Testis (tissue), 2 donors: ENCODE results near the gene COX6B1.

Source experiments
- POLR2A ChIP-seq: fragments of 450-650 bp; IDR thresholded peaks from one replicate; pipeline ENCODE4 v1.6.1; 2017; ENCODE audit warnings: antibody characterized with exemption, mild to moderate bottlenecking, moderate library complexity
- TF ChIP-seq, protein P1 (sequence below), 3 experiments: fragments of 450-650 bp in 2 of 3; fragments of 200-600 bp in 1 of 3; sonication (generic) in 1 of 3; IDR thresholded peaks; one replicate each; pipeline ENCODE4 v1.5.1; 2016 to 2019; ENCODE audit warnings: antibody characterized with exemption in 3 of 3, mild to moderate bottlenecking in 2 of 3, moderate library complexity in 1 of 3

DNA sequence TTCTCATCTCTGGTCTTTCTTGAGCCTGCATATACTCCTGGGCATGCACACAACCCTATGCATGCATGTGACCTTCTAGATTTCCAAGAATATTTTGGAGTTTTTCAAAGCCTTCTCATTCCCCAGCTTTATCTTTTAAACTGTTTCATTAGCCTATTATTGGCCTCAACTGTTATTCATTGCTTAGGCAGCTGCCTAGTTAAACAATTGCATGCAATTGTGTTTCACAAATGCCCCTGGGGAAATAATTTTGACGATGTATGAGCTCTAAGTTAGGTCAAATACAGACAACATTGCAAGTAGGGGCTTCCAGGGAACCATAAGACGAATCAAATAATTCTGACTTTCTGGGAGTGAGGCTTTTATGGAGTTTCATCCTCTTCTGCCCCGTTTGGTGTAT lies 15.9 kb downstream of the COX6B1 start:
- TF ChIP-seq, protein P1, sequence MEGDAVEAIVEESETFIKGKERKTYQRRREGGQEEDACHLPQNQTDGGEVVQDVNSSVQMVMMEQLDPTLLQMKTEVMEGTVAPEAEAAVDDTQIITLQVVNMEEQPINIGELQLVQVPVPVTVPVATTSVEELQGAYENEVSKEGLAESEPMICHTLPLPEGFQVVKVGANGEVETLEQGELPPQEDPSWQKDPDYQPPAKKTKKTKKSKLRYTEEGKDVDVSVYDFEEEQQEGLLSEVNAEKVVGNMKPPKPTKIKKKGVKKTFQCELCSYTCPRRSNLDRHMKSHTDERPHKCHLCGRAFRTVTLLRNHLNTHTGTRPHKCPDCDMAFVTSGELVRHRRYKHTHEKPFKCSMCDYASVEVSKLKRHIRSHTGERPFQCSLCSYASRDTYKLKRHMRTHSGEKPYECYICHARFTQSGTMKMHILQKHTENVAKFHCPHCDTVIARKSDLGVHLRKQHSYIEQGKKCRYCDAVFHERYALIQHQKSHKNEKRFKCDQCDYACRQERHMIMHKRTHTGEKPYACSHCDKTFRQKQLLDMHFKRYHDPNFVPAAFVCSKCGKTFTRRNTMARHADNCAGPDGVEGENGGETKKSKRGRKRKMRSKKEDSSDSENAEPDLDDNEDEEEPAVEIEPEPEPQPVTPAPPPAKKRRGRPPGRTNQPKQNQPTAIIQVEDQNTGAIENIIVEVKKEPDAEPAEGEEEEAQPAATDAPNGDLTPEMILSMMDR (IDR thresholded peaks at IDR 0.05): no peak
- TF ChIP-seq POLR2A: no peak
